ENCODE measurements around the gene RBM20.
"Not testable (repeated sequence)": the region's sequence is repeated elsewhere in the genome, so short reads cannot be mapped to it uniquely, and the experiment has no call there.

The RBM20 gene

DNA sequence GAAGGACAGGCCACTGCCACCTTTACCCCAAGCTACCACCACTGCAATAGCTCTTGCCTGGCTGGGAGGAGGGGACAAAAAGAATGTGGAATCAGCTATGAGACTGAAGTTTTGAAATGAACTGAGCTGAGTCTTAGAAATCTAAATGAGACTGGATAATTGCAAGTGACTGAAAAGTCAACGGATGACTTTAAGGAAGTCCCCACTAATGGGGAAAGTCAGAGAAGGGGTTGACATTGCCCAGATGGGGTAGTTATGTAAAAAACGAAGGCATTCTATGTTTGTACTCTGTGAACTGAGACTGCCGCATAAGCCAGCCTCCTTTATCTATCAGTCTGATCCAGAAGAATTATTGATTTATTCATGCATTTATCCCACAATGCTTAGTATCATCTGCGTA, 67.2 kb downstream of the RBM20 start:
- Histone ChIP-seq H3K4me1 (no peaks in the 10 kb centered on the region), H3K4me2 (no peak overlapping the region), H3K4me3 (no peak overlapping the region), H3K9me3 (no peaks in the 10 kb centered on the region), H3K27me3 (no peaks in the 10 kb centered on the region), H3K36me3 (no peaks in the 10 kb centered on the region), H3K27ac (no peak overlapping the region), H3K9ac (no peak overlapping the region), H4K20me1 (no peaks in the 10 kb centered on the region)
- no peak for TF ChIP-seq Cebpa-rat (IDR thresholded peaks at IDR 0.05)

- Histone ChIP-seq H3K27me3 (no peaks in the 10 kb centered on the region), H3K9me3 (no peaks in the 10 kb centered on the region), H4K20me1 (no peaks in the 10 kb centered on the region), H3K36me3 (no peaks in the 10 kb centered on the region), H3K4me1 (peaks cover 7% of the 10 kb centered on the region), H3K9ac (no peak overlapping the region), H3K4me3 (no peak overlapping the region), H3K27ac (no peak overlapping the region), H3K4me2 (no peak overlapping the region)
- no peak for TF ChIP-seq Cebpa-rat (IDR thresholded peaks at IDR 0.05)
These were observed 70.2 kb downstream of the RBM20 start for GRCh38 chr10:110714356-110714755.

DNA sequence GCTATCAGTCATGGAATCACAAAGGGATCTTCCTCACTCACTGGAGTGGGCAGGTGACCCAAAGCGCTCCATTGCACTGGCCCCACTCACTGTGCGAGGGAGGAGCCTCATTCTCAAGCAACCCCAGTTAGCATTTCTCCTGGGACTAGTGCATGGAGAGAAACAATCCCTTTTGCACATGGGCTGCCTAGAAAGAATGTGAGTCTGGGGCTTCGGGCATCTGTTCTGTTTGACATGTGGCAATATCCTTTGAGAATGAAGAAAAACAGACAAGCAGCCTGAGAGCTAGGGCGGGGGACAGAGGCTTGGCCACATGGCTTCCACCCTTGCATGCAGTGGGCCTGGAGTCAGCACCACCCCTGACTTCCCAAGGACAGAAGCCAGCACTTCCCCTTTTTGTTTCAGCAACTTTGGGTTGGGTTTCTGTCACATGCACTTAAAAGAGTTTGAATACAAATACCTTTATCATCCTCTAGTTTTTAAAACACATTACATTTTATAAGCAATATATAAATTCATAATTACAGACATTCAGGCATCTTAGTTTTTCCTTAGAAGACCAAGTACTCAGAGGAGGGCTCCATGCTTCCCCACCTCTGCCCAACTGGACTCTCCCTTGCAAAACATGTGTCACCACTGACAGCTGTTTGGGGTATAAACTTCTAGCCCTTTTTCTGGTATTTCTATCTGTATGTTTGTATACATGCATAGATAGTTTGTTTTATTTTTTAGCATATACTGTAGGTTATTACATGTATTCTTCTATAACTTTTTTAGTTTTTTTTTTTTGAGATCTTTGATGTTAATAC, 73.8 kb downstream of the RBM20 start:
- Histone ChIP-seq H4K20me1 (no peaks in the 10 kb centered on the region), H3K4me2 (0 out of 2 replicates have a peak overlapping the region, but pooled peaks have one; percentile 2), H3K27me3 (no peaks in the 10 kb centered on the region), H3K4me3 (no peak overlapping the region), H3K36me3 (no peaks in the 10 kb centered on the region), H3K27ac (no peak overlapping the region), H3K9me3 (no peaks in the 10 kb centered on the region), H3K9ac (no peak overlapping the region), H3K4me1 (peaks cover 7% of the 10 kb centered on the region)
- TF ChIP-seq Cebpa-rat (IDR thresholded peaks at IDR 0.05), result no peak

GRCh38 chr10:110721406-110722038, 77.4 kb downstream of the RBM20 start:
- Histone ChIP-seq H3K9ac (no peak overlapping the region), H3K4me3 (no peak overlapping the region), H3K36me3 (no peaks in the 10 kb centered on the region), H3K4me1 (peaks cover 23% of the 10 kb centered on the region), H3K4me2 (no peak overlapping the region), H3K9me3 (no peaks in the 10 kb centered on the region), H4K20me1 (no peaks in the 10 kb centered on the region), H3K27me3 (no peaks in the 10 kb centered on the region), H3K27ac (no peak overlapping the region)
- TF ChIP-seq Cebpa-rat (IDR thresholded peaks at IDR 0.05), result no peak

GRCh38 chr10:110723224-110723891, 79.2 kb downstream of the RBM20 start:
- Histone ChIP-seq H3K27ac (no peak overlapping the region), H3K4me2 (peak overlapping the region; percentile 37), H3K9me3 (no peaks in the 10 kb centered on the region), H3K36me3 (no peaks in the 10 kb centered on the region), H3K9ac (no peak overlapping the region), H3K27me3 (no peaks in the 10 kb centered on the region), H3K4me1 (peaks cover 16% of the 10 kb centered on the region), H4K20me1 (no peaks in the 10 kb centered on the region), H3K4me3 (no peak overlapping the region)
- TF ChIP-seq Cebpa-rat (IDR thresholded peaks at IDR 0.05), result no peak

GRCh38 chr10:110724116-110724921, 80.2 kb downstream of the RBM20 start:
- TF ChIP-seq Cebpa-rat (IDR thresholded peaks at IDR 0.05), result no peak
- Histone ChIP-seq H3K4me2 (peak overlapping the region; percentile 37), H3K36me3 (no peaks in the 10 kb centered on the region), H4K20me1 (no peaks in the 10 kb centered on the region), H3K9ac (no peak overlapping the region), H3K4me3 (no peak overlapping the region), H3K27me3 (no peaks in the 10 kb centered on the region), H3K27ac (no peak overlapping the region), H3K9me3 (no peaks in the 10 kb centered on the region), H3K4me1 (peaks cover 16% of the 10 kb centered on the region)

GRCh38 chr10:110724937-110725336, 80.8 kb downstream of the RBM20 start:
- no peaks in the 10 kb centered on the region for H4K20me1 ChIP-seq
- no peaks in the 10 kb centered on the region for H3K36me3 ChIP-seq
- H3K4me2 ChIP-seq, result no peak overlapping the region
- no peaks in the 10 kb centered on the region for H3K9me3 ChIP-seq
- peaks cover 16% of the 10 kb centered on the region for H3K4me1 ChIP-seq
- no peak overlapping the region for H3K4me3 ChIP-seq
- H3K27ac ChIP-seq, result no peak overlapping the region
- no peak overlapping the region for H3K9ac ChIP-seq
- no peak for TF ChIP-seq Cebpa-rat (IDR thresholded peaks at IDR 0.05)
- no peaks in the 10 kb centered on the region for H3K27me3 ChIP-seq

DNA sequence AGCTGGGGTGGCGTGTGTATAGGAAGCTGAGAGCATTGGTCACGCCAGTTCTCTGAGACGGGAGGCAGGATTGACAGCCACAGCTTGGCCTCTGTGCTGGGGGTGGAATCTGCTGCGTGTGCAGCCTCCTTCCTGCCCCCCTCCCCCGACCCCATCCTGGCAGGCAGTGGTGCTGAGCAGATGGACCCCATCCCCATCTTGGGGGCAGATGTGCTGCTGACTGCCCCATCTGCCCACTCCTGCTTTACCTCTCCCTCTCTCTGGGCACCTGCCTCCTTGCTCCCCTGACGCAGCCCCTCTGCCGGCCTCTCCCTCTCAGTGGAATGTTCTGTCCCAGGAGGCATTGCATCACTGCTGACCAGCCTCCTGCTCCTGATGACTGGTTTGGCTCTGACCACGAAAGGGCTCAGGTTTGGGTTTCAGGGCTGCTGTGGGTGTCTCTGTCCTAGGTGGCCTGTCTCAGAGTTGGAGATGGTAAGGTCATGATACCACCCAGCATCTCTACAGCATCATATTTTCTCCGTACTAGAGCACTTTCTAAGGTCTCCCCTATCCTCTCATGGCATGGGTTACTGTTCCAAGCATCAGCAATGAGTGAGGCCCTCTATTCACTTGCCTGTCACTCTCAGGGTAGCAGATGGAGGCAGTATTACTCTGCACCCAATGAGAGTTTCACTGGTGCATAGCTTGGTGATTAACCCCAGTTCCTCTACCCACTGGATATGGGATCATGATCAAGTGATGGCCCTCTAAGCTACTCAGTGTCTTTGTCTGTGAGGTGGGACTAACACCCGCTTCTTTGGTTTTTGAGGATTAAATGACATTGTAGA, 81.9 kb downstream of the RBM20 start:
- Histone ChIP-seq H3K27ac (no peak overlapping the region), H3K4me2 (no peak overlapping the region), H3K4me1 (peaks cover 16% of the 10 kb centered on the region), H4K20me1 (no peaks in the 10 kb centered on the region), H3K4me3 (no peak overlapping the region), H3K27me3 (no peaks in the 10 kb centered on the region), H3K9me3 (no peaks in the 10 kb centered on the region), H3K36me3 (no peaks in the 10 kb centered on the region), H3K9ac (no peak overlapping the region)
- TF ChIP-seq Cebpa-rat (IDR thresholded peaks at IDR 0.05), result no peak

DNA sequence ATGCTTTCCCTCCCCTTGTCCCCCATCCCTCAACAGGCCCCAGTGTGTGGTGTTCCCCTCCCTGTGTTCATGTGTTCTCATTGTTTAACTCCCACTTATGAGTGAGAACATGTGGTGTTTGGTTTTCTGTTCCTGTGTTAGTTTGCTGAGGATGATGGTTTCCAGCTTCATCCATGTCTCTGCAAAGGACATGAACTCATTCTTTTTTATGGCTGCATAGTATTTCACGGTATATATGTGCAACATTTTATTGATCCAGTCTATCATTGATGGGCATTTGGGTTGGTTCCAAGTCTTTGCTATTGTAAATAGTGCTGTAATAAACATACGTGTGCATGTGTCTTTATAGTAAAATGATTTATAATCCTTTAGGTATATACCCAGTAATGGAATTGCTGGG, 83.6 kb downstream of the RBM20 start:
- H3K27me3 ChIP-seq, H3K36me3 ChIP-seq: not testable (repeated sequence)

More for the DNA sequence above, 83.6 kb downstream of the RBM20 start:
- H3K9me3 ChIP-seq, H4K20me1 ChIP-seq, H3K9ac ChIP-seq, H3K27ac ChIP-seq, H3K4me2 ChIP-seq, H3K4me3 ChIP-seq: not testable (repeated sequence)
- H3K4me1 ChIP-seq, result peaks cover 16% of the 10 kb centered on the region
